ENCODE results near the gene PCP4L1.

- TF ChIP-seq POLR2A (IDR thresholded peaks at IDR 0.05) (no peak), CTCF (IDR thresholded peaks at IDR 0.05) (peak in 1 of 7 experiments; percentile 8)
Observed at GRCh38 chr1:161244888-161245287, 13.7 kb upstream of the PCP4L1 start.
